ENCODE data around the gene POLR2J. TPM values are rescaled to one million over a fixed set of nuclear protein-coding genes. Genes with fewer than 3 reads are reported as not detected.

POLR2J gene
- total RNA-seq, 3 donors from 2014 or later (not counting 1 experiment from before 2014, with no cell fraction given) = 35.3 to 44.5 (median 44.5) TPM

DNA sequence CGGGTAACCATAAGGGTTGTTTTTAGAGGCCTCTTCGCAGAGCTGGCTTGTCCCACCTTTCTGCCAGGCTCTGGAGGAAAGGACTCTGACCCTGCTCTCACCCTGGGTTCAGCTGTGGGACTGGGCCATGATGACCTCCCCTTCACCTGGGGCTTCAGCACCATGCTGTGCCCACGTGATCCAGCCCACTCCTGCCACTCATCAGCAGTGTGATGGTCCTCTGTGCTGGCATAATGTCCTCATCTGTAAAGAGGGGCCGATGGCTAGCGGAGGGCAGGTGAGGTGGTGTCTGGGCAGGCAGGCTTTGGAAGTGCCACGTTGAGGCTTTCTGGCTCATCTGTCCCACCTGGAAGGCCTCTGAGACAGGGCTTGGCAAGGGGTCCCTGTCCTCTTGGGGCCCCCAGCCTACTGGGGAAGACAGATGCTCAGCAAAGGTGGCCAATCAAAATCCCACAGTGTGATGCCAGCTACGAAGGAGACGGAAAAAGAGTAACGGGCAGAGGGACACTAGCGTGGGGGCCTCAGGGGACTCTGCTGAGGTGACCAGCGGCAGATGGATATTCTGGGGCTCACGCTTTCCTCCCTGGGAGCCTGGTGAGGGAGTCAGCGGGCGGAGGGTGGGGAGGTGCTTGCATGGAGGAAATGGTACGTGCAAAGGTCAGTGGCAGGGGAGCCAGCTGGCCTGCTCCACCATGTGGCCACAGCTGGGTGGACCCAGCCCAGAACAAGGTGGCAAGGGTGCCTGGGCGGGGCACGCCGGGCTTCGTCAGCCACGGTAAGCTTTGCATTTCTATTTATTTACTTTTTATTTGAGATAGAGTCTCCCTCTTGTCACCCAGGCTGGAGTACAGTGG lies 8.5 kb downstream of the POLR2J start:
- peaks cover 9% of the 10 kb centered on the region for H3K4me1 ChIP-seq (ENCODE audit: control insufficient read depth, insufficient read depth, low read length)
- H3K4me3 ChIP-seq (ENCODE audit: low read length) = no peak overlapping the region
- H3K4me3 Mint-ChIP-seq = no peak overlapping the region
- H3K4me1 Mint-ChIP-seq = peaks cover 3 to 19% of the 10 kb centered on the region in 2 donors
- no peak for TF ChIP-seq CTCF (IDR thresholded peaks at IDR 0.05)
- no peaks in the 10 kb centered on the region for H3K36me3 Mint-ChIP-seq
- ATAC-seq (no peak), DNase-seq (no peak)
- 81% methylated on average over 20 of the region's 20 CpGs for WGBS (ENCODE audit: insufficient coverage)
- no peaks in the 10 kb centered on the region for H3K9me3 ChIP-seq (ENCODE audit: control insufficient read depth, insufficient read depth, low read length)
- no peaks in the 10 kb centered on the region for H3K27me3 Mint-ChIP-seq (ENCODE audit: low read depth in 2 of 2)
- H3K36me3 ChIP-seq (ENCODE audit: control insufficient read depth, insufficient read depth, low read length) = peaks cover 26% of the 10 kb centered on the region
- no peaks in the 10 kb centered on the region for H3K9me3 Mint-ChIP-seq
- H3K27ac Mint-ChIP-seq = no peak overlapping the region
- no peaks in the 10 kb centered on the region for H3K27me3 ChIP-seq (ENCODE audit: control insufficient read depth, insufficient read depth, low read length)
- H3K27ac ChIP-seq (ENCODE audit: low read length) = no peak overlapping the region
- intact Hi-C loops (cut with micrococcal nuclease) = no loop called here

- ATAC-seq = no peak
- H3K9me3 ChIP-seq (ENCODE audit: control insufficient read depth, insufficient read depth, low read length) = no peaks in the 10 kb centered on the region
- H3K27ac Mint-ChIP-seq = no peak overlapping the region
- peaks cover 3 to 24% of the 10 kb centered on the region in 2 donors for H3K4me1 Mint-ChIP-seq
- H3K9me3 Mint-ChIP-seq = no peaks in the 10 kb centered on the region
- peaks cover 26% of the 10 kb centered on the region for H3K36me3 ChIP-seq (ENCODE audit: control insufficient read depth, insufficient read depth, low read length)
- H3K36me3 Mint-ChIP-seq = no peaks in the 10 kb centered on the region
- no peaks in the 10 kb centered on the region for H3K27me3 Mint-ChIP-seq (ENCODE audit: low read depth in 2 of 2)
- no peak overlapping the region for H3K27ac ChIP-seq (ENCODE audit: low read length)
- TF ChIP-seq CTCF (IDR thresholded peaks at IDR 0.05) = no peak
- 92% methylated on average over 24 of the region's 24 CpGs for WGBS (ENCODE audit: insufficient coverage)
- intact Hi-C loops (cut with micrococcal nuclease) = no loop called here
- H3K4me3 Mint-ChIP-seq = no peak overlapping the region
- no peak overlapping the region for H3K4me3 ChIP-seq (ENCODE audit: low read length)
- peaks cover 12% of the 10 kb centered on the region for H3K4me1 ChIP-seq (ENCODE audit: control insufficient read depth, insufficient read depth, low read length)
- DNase-seq = no peak
- H3K27me3 ChIP-seq (ENCODE audit: control insufficient read depth, insufficient read depth, low read length) = no peaks in the 10 kb centered on the region
These were observed 9.3 kb downstream of the POLR2J start for GRCh38 chr7:102469351-102469971.

DNA sequence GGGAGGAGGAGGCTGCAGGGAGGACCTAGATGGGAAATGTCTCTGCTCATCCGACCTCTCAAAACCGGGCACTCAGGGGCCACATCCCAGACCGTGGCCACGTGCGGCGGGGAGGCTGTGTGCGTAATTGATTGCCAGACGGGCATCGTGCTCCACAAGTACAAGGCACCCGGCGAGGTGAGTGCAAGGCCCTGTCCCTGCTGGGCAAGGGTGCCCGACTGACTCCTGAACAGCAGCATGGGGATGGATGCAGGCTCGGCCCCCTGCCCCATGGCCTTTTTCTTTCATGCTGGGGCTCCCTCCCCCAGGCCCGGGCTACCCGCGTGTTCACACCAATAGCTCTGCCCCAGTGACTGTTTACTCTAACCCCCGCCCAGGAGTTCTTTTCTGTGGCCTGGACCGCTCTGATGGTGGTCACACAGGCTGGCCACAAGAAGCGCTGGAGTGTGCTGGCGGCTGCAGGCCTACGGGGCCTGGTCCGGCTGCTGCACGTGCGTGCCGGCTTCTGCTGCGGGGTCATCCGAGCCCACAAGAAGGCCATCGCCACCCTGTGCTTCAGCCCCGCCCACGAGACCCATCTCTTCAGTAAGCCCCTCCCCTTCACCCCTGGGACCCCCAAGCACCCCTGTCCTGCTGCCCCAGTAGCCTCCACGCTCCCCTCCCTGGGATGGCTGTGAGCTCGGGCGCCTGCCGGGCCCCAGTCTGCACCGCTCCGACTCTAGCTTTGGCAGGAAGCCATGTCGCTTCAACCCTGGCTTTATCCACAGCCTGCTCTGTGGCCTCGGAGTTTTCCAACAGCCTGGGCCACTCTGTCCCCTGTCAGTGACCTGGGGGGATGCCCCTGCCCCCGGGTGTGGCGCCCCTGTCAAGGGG lies 10.0 kb downstream of the POLR2J start:
- H3K27me3 Mint-ChIP-seq (ENCODE audit: low read depth in 2 of 2) = no peaks in the 10 kb centered on the region
- no peak for TF ChIP-seq CTCF (IDR thresholded peaks at IDR 0.05)
- no peaks in the 10 kb centered on the region for H3K27me3 ChIP-seq (ENCODE audit: control insufficient read depth, insufficient read depth, low read length)
- no peaks in the 10 kb centered on the region for H3K9me3 ChIP-seq (ENCODE audit: control insufficient read depth, insufficient read depth, low read length)
- H3K9me3 Mint-ChIP-seq = no peaks in the 10 kb centered on the region
- H3K4me3 ChIP-seq (ENCODE audit: low read length) = no peak overlapping the region
- ATAC-seq = no peak
- no peak overlapping the region for H3K4me3 Mint-ChIP-seq
- DNase-seq = no peak
- no peak overlapping the region for H3K27ac ChIP-seq (ENCODE audit: low read length)
- H3K36me3 Mint-ChIP-seq = no peaks in the 10 kb centered on the region
- peaks cover 10 to 31% of the 10 kb centered on the region in 2 donors for H3K4me1 Mint-ChIP-seq
- H3K36me3 ChIP-seq (ENCODE audit: control insufficient read depth, insufficient read depth, low read length) = peaks cover 25% of the 10 kb centered on the region
- H3K27ac Mint-ChIP-seq = no peak overlapping the region
- H3K4me1 ChIP-seq (ENCODE audit: control insufficient read depth, insufficient read depth, low read length) = peaks cover 20% of the 10 kb centered on the region
- 86% methylated on average over 40 of the region's 40 CpGs for WGBS (ENCODE audit: insufficient coverage)
- intact Hi-C loops (cut with micrococcal nuclease) = no loop called here

All from natural killer cell (primary cell).